ENCODE measurements around the gene ACSM3. TPM values are rescaled to one million over a fixed set of nuclear protein-coding genes. Genes with fewer than 3 reads are reported as not detected.

ACSM3 gene
- total and polyA plus RNA-seq, 10 of the 15 experiments (the other 5 are each of a cell fraction or from before 2014, with no cell fraction given): 4.9 to 21.0 (median 7.0) TPM

DNA sequence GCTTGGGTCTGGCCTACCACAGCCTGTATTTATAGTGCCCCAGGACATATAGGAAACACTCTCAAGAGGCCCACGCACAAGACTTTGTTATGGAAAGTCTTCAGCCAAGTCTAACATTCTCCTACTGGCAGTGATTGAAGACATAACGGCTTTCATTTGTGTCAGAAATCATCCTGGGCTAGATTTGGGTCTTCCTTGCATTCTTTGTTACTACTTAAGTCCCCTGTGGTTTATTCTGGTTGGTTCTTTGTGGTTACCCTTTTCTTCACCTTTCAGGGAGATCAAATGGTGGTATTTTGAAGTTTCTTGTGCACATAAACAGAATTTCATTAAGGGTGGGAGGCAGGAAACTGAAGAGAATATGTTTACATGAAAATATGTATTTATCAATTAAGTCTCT, 80.2 kb downstream of the ACSM3 start (continued):
- no peak for TF ChIP-seq MXI1 (IDR thresholded peaks at IDR 0.05; ENCODE audit: low read depth, low read length)
- TF ChIP-seq ZNF622 (IDR thresholded peaks at IDR 0.05): no peak
- TF ChIP-seq, protein P1, sequence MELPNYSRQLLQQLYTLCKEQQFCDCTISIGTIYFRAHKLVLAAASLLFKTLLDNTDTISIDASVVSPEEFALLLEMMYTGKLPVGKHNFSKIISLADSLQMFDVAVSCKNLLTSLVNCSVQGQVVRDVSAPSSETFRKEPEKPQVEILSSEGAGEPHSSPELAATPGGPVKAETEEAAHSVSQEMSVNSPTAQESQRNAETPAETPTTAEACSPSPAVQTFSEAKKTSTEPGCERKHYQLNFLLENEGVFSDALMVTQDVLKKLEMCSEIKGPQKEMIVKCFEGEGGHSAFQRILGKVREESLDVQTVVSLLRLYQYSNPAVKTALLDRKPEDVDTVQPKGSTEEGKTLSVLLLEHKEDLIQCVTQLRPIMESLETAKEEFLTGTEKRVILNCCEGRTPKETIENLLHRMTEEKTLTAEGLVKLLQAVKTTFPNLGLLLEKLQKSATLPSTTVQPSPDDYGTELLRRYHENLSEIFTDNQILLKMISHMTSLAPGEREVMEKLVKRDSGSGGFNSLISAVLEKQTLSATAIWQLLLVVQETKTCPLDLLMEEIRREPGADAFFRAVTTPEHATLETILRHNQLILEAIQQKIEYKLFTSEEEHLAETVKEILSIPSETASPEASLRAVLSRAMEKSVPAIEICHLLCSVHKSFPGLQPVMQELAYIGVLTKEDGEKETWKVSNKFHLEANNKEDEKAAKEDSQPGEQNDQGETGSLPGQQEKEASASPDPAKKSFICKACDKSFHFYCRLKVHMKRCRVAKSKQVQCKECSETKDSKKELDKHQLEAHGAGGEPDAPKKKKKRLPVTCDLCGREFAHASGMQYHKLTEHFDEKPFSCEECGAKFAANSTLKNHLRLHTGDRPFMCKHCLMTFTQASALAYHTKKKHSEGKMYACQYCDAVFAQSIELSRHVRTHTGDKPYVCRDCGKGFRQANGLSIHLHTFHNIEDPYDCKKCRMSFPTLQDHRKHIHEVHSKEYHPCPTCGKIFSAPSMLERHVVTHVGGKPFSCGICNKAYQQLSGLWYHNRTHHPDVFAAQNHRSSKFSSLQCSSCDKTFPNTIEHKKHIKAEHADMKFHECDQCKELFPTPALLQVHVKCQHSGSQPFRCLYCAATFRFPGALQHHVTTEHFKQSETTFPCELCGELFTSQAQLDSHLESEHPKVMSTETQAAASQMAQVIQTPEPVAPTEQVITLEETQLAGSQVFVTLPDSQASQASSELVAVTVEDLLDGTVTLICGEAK (IDR thresholded peaks at IDR 0.05; ENCODE audit: borderline replicate concordance): no peak
- TF ChIP-seq MEF2B (IDR thresholded peaks at IDR 0.05; ENCODE audit: partially characterized antibody, poor library complexity, severe bottlenecking): peak; percentile 33
- no peak for TF ChIP-seq JUND (IDR thresholded peaks at IDR 0.05; ENCODE audit: low read depth, low read length)
- no peak for TF ChIP-seq SUZ12 (IDR thresholded peaks at IDR 0.05; ENCODE audit: unreplicated experiment)

- FAIRE-seq (no peak), DNase-seq (ENCODE audit: low read depth, low spot score) (no peak), ATAC-seq (no peak)
- Histone ChIP-seq H3K36me3 (ENCODE audit: control insufficient read depth in 2 of 2, insufficient read depth in 2 of 2, low read length in 1 of 2) (peaks cover 4 to 6% of the 10 kb centered on the region in 2 experiments; a peak in 3 of 4 replicates), H3K27me3 (replicated peaks in 1 of 2; ENCODE audit: control insufficient read depth in 2 of 2, insufficient read depth in 2 of 2, low read length in 1 of 2) (no peaks in the 10 kb centered on the region), H3K4me2 (ENCODE audit: control insufficient read depth, insufficient read depth) (no peak overlapping the region), H3K4me1 (ENCODE audit: control insufficient read depth, insufficient read depth, low read length) (peaks cover 2% of the 10 kb centered on the region; the same call in 1 of the 2 replicates), H3K9ac (ENCODE audit: control insufficient read depth, insufficient read depth, low read length) (no peak overlapping the region), H3K9me3 (replicated peaks; ENCODE audit: control insufficient read depth, insufficient read depth, low read length) (no peaks in the 10 kb centered on the region), H3K27ac (ENCODE audit: control insufficient read depth, insufficient read depth) (no peak overlapping the region), H4K20me1 (ENCODE audit: control insufficient read depth, insufficient read depth) (no peaks in the 10 kb centered on the region), H2AFZ (ENCODE audit: control insufficient read depth, low read depth, low read length) (no peak overlapping the region), H3K4me3 (no peak overlapping the region), H3K79me2 (ENCODE audit: control insufficient read depth, insufficient read depth, low read length) (no peaks in the 10 kb centered on the region)
- RAD21 ChIA-PET (ENCODE audit: unreplicated experiment): interaction anchor here (1.2 to 2.7 kb wide), 3 partner anchors 38 to 240 kb away, joined by 3 to 6 read pairs (median 4); partner anchors contain the start of genes ERI2 and REXO5
- TF ChIP-seq HDGF (IDR thresholded peaks at IDR 0.05): no peak
- TF ChIP-seq TARDBP (IDR thresholded peaks at IDR 0.05; ENCODE audit: borderline replicate concordance): no peak
- TF ChIP-seq ATF7 (IDR thresholded peaks at IDR 0.05; ENCODE audit: low read depth): no peak
- TF ChIP-seq YY1 (IDR thresholded peaks at IDR 0.05; ENCODE audit: low read depth, low read length): no peak
- no peak for TF ChIP-seq RAD21 (IDR thresholded peaks at IDR 0.05; ENCODE audit: insufficient read depth, low read depth, low read length)
- TF ChIP-seq CREB1 (IDR thresholded peaks at IDR 0.05; ENCODE audit: low read depth): no peak
- TF ChIP-seq EED (IDR thresholded peaks at IDR 0.05; ENCODE audit: low read depth): no peak
- no peak for TF ChIP-seq SMAD5 (IDR thresholded peaks at IDR 0.05; ENCODE audit: low read depth)
- no peak for TF ChIP-seq ZNF274 (IDR thresholded peaks at IDR 0.05; ENCODE audit: insufficient read depth, insufficient read length)
- TF ChIP-seq SREBF2 (IDR thresholded peaks at IDR 0.05; ENCODE audit: low read length): no peak
- SMC1A ChIA-PET (ENCODE audit: uncharacterized antibody, unreplicated experiment): interaction anchor here (1.4 kb wide), 1 partner anchor 21 kb away, joined by 3 read pairs; no protein-coding TSS in a partner anchor
- in situ Hi-C loops (cut with MboI): no loop called here
- no TSS peak for BruUV-seq (replicated peaks)
- WGBS (ENCODE audit: insufficient coverage, insufficient replicate concordance, low lambda C conversion rate, missing lambda C conversion rate): 98% methylated on average over 3 of the region's 3 CpGs
- POLR2A ChIA-PET: interaction anchor here (1.7 kb wide), 1 partner anchor 14 kb away, joined by 3 read pairs; no protein-coding TSS in a partner anchor
- intact Hi-C loops (cut with micrococcal nuclease; ENCODE audit: unreplicated experiment): no loop called here
- CTCF ChIA-PET: interaction anchor here (1.0 to 1.1 kb wide), 3 partner anchors 38 to 456 kb away, joined by 3 to 4 read pairs (median 3); partner anchors contain the start of genes ERI2 and REXO5
These were observed 80.8 kb downstream of the ACSM3 start for GRCh38 chr16:20844588-20844987.
